Measurements from ENCODE around the gene EHMT1.

DNA sequence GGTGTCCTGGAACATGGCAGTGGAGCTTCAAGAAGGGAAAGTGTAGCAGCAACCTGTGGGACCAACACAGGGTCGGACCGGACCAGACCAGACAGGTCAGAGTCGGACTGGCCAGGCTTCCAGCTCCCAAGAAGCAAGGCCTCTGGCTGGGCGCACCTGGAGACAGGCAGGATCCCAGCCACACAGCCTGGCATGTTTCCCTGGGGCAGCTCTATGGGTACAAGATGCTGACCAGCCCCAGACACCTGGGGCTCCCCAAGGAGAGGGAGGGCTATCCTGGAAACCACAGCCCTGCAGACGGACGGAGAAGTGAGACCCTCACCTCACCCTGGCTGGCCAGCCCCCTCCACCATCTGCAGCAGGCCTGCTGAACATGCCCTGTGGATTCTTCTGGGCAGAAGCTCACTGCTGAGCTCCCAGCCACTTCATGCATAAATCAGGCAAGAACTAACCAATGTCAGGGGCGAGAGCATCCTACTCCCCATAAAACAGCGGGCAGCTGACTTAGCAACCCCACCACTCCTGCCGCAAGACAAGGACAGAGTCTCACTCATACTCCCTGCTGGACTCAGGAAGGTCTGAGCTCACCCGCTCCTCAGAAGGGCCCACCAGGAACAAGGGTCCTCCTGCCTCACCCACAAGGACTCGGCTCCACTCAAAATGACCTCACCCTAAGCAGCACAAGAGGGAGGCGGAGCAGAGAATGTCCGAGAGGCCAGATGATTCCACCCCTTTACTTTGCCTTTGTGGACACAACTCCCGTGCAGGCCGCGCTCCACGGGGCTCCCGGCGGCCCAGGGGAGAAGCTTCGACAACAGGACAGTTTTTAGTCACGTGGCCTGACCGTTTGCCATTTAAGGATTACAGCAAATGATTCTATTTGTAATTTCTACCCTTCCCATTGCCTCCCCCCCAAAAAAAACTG, 37.2 kb upstream of the EHMT1 start:
- no peak for TF ChIP-seq SP1 (IDR thresholded peaks at IDR 0.05)
- TF ChIP-seq ZNF384 (IDR thresholded peaks at IDR 0.05), result no peak
- TF ChIP-seq FOXM1 (IDR thresholded peaks at IDR 0.05; ENCODE audit: borderline replicate concordance), result no peak
- TF ChIP-seq HDGF (IDR thresholded peaks at IDR 0.05; ENCODE audit: borderline replicate concordance), result no peak
- TF ChIP-seq CTBP1 (IDR thresholded peaks at IDR 0.05; ENCODE audit: borderline replicate concordance), result no peak
- no peak for TF ChIP-seq ELF4 (IDR thresholded peaks at IDR 0.05)
- TF ChIP-seq FOXK2 (IDR thresholded peaks at IDR 0.05), result no peak
- no peak for TF ChIP-seq LEF1 (IDR thresholded peaks at IDR 0.05; ENCODE audit: borderline replicate concordance)
- no peak for TF ChIP-seq NFRKB (IDR thresholded peaks at IDR 0.05)
- TF ChIP-seq L3MBTL2 (conservative IDR thresholded peaks at IDR 0.05), result no peak
- TF ChIP-seq, protein P1, sequence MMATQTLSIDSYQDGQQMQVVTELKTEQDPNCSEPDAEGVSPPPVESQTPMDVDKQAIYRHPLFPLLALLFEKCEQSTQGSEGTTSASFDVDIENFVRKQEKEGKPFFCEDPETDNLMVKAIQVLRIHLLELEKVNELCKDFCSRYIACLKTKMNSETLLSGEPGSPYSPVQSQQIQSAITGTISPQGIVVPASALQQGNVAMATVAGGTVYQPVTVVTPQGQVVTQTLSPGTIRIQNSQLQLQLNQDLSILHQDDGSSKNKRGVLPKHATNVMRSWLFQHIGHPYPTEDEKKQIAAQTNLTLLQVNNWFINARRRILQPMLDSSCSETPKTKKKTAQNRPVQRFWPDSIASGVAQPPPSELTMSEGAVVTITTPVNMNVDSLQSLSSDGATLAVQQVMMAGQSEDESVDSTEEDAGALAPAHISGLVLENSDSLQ (IDR thresholded peaks at IDR 0.05), result no peak
- no peak for TF ChIP-seq TARDBP (IDR thresholded peaks at IDR 0.05)
- TF ChIP-seq BHLHE40 (IDR thresholded peaks at IDR 0.05; ENCODE audit: borderline replicate concordance), result no peak

Data from HEK293T (cell line).